KMS-11 (cell line): Measurements from ENCODE around the gene CAV3.

Experiments
- H2AFZ ChIP-seq: fragments of 200-600 bp; sonication (generic); 2 replicates; pipeline ENCODE4 v1.6.1; 2016; ENCODE audit warnings: antibody characterized with exemption, mixed run types, low read depth
- H3K27ac ChIP-seq: fragments of 200-600 bp; sonication (generic); 2 replicates; pipeline ENCODE4 v1.6.1; 2016; ENCODE audit warnings: mild to moderate bottlenecking, mixed run types
- H3K27me3 ChIP-seq: fragments of 200-600 bp; sonication (generic); 2 replicates; pipeline ENCODE4 v1.6.1; 2017; ENCODE audit warnings: mild to moderate bottlenecking, low read depth, mixed run types, moderate library complexity; ENCODE audit not compliant: insufficient read depth
- H3K36me3 ChIP-seq: fragments of 200-600 bp; sonication (generic); 2 replicates; pipeline ENCODE4 v1.6.1; 2017; ENCODE audit warnings: mild to moderate bottlenecking, mixed run types; ENCODE audit not compliant: insufficient read depth
- H3K4me1 ChIP-seq: fragments of 200-600 bp; sonication (generic); 2 replicates; pipeline ENCODE4 v1.6.1; 2016; ENCODE audit warnings: mild to moderate bottlenecking, low read depth, mixed run types; ENCODE audit not compliant: poor library complexity, severe bottlenecking
- H3K4me2 ChIP-seq: fragments of 200-600 bp; sonication (generic); 2 replicates; pipeline ENCODE4 v1.7.0; 2016; ENCODE audit warnings: mild to moderate bottlenecking, mixed run types
- H3K4me3 ChIP-seq: fragments of 200-600 bp; sonication (generic); IDR thresholded peaks from 2 replicates; pipeline ENCODE4 v1.6.1; 2017; ENCODE audit warnings: low read depth, low read length, mixed read lengths; ENCODE audit not compliant: insufficient read depth
- H3K79me2 ChIP-seq: fragments of 200-600 bp; sonication (generic); 2 replicates; pipeline ENCODE4 v1.6.1; 2016; ENCODE audit warnings: low read depth, mixed run types; ENCODE audit not compliant: insufficient read depth
- H3K9ac ChIP-seq: fragments of 200-600 bp; sonication (generic); 2 replicates; pipeline ENCODE4 v1.6.1; 2016; ENCODE audit warnings: mild to moderate bottlenecking, mixed run types
- H4K20me1 ChIP-seq: fragments of 200-600 bp; sonication (generic); 2 replicates; pipeline ENCODE4 v1.6.1; 2016; ENCODE audit warnings: mild to moderate bottlenecking, mixed run types; ENCODE audit not compliant: insufficient read depth
- CTCF ChIP-seq: fragments of 200-600 bp; sonication (generic); conservative IDR thresholded peaks from 2 replicates; pipeline ENCODE4 v1.6.1; 2017; ENCODE audit warnings: low read depth, mild to moderate bottlenecking, antibody characterized with exemption, low read length, moderate library complexity, mixed read lengths

The CAV3 gene

GRCh38 chr3:8765528-8765927 is 31.9 kb downstream of the CAV3 start:
- no peak overlapping the region for H2AFZ ChIP-seq
- no peaks in the 10 kb centered on the region for H3K79me2 ChIP-seq
- H3K36me3 ChIP-seq = no peaks in the 10 kb centered on the region
- H3K27ac ChIP-seq = no peak overlapping the region
- no peak overlapping the region for H3K4me2 ChIP-seq
- no peaks in the 10 kb centered on the region for H3K4me1 ChIP-seq
- H4K20me1 ChIP-seq = no peaks in the 10 kb centered on the region
- H3K27me3 ChIP-seq = no peaks in the 10 kb centered on the region
- H3K4me3 ChIP-seq = no peak overlapping the region
- H3K9ac ChIP-seq = no peak overlapping the region
- no peak for TF ChIP-seq CTCF

GRCh38 chr3:8766148-8766547 is 32.5 kb downstream of the CAV3 start:
- Histone ChIP-seq H3K4me1 (no peaks in the 10 kb centered on the region), H3K27ac (no peak overlapping the region), H3K36me3 (no peaks in the 10 kb centered on the region), H3K79me2 (no peaks in the 10 kb centered on the region), H3K4me2 (no peak overlapping the region), H4K20me1 (no peaks in the 10 kb centered on the region), H2AFZ (no peak overlapping the region), H3K27me3 (no peaks in the 10 kb centered on the region), H3K4me3 (no peak overlapping the region), H3K9ac (no peak overlapping the region)
- no peak for TF ChIP-seq CTCF

- Histone ChIP-seq H3K79me2 (no peaks in the 10 kb centered on the region), H3K4me3 (no peak overlapping the region), H4K20me1 (no peaks in the 10 kb centered on the region), H3K27me3 (no peaks in the 10 kb centered on the region), H3K4me2 (no peak overlapping the region), H3K27ac (no peak overlapping the region), H3K9ac (no peak overlapping the region), H3K4me1 (no peaks in the 10 kb centered on the region), H2AFZ (no peak overlapping the region), H3K36me3 (no peaks in the 10 kb centered on the region)
- TF ChIP-seq CTCF = no peak
Measured at GRCh38 chr3:8767256-8767666, 33.7 kb downstream of the CAV3 start.

GRCh38 chr3:8767667-8768363 is 34.2 kb downstream of the CAV3 start:
- no peak overlapping the region for H3K27ac ChIP-seq
- H2AFZ ChIP-seq = no peak overlapping the region
- TF ChIP-seq CTCF = no peak
- no peak overlapping the region for H3K4me3 ChIP-seq
- no peaks in the 10 kb centered on the region for H3K4me1 ChIP-seq
- no peaks in the 10 kb centered on the region for H3K27me3 ChIP-seq
- no peak overlapping the region for H3K4me2 ChIP-seq
- H3K9ac ChIP-seq = no peak overlapping the region
- no peaks in the 10 kb centered on the region for H4K20me1 ChIP-seq
- H3K36me3 ChIP-seq = no peaks in the 10 kb centered on the region
- no peaks in the 10 kb centered on the region for H3K79me2 ChIP-seq
